GM18873 (cell line): ENCODE results near the gene SLC9A8.
"Not testable (repeated sequence)": the region's sequence is repeated elsewhere in the genome, so short reads cannot be mapped to it uniquely, and the experiment has no call there.

ENCODE experiments used
- ATAC-seq: cut with Tn5 transposase; IDR thresholded peaks from one replicate; pipeline ENCODE4 v1.9.1; 2021; ENCODE audit warnings: mild to moderate bottlenecking, moderate library complexity, moderate number of reproducible peaks; ENCODE audit not compliant: unreplicated experiment, low FRiP score

The SLC9A8 gene

DNA sequence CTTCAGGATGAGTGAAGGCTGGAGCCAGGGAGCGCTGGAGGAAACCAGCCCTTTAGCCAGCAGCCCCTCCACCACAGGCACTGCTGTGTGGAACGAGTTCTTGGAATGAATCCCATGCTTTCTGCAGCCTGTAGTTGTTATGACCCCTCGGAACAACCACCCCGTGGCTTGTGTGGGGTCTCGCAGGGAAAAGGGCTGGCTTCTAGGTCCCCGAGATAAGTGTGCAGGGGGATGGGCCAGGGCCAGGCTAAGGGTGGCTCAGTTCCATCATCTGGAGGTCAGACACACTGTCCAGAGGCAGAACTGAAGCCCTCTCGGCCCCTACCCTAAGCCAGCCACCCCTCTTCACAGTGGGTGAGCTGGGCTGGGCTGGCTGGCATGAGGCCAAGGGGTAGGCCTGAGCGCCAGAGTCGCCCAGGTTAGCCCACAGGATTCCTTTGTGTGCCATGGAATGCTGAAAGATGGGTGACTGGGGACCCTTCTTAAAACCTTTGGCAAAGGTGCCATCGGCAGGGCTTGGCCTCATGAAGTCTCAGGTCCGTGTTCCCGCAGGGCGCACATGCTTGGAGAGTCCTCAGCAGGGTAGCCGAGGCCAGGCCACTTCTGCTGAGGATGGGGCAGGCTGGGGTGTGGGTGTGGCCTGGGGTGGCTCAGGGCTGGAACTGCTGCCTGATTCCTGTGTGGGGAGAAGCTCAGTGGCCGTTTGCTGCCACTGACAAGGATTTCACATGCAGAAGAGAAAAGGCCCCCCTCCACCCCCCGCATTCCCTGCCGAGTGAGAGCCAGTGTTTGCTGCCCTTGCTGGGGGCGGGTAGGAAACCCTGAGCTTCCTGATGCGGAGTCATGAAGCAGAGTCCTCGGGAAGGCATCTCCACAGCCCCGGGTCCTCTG lies 78.1 kb downstream of the SLC9A8 start:
- no peak for ATAC-seq

DNA sequence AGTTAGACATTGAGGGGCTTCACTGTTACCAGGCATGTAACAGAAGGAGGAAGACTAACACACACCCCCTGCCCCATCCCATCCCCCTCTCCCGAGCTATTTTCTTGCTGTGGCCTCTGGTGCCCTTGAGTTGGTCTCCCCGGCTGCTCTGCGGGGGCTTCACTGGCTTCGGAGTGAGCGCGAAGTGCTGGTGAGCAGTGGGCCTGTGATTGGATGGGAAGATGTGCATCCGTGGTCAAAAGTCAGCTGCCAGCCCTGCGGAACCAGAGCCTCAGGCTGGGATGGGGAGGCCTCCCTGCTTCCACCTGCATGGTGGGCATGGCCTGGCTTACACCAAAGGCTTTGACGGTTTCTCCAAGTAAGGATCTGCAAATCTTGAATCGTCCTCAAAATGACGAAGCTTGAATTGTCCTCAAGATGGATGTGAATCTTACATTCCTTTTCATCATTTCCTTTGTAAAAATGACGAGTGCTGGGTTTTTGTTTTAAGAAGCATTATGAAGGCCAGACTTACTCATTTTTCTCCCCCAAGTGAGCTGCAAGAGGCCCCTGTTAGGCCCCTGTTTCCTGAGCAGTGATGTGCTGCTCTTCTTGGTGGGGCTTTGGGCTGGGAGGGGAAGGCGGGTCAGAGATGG lies 79.0 kb downstream of the SLC9A8 start:
- ATAC-seq: no peak

- no peak for ATAC-seq
These were observed 79.6 kb downstream of the SLC9A8 start for GRCh38 chr20:49892260-49892659.

GRCh38 chr20:49892817-49893216 lies 80.2 kb downstream of the SLC9A8 start:
- ATAC-seq: no peak

DNA sequence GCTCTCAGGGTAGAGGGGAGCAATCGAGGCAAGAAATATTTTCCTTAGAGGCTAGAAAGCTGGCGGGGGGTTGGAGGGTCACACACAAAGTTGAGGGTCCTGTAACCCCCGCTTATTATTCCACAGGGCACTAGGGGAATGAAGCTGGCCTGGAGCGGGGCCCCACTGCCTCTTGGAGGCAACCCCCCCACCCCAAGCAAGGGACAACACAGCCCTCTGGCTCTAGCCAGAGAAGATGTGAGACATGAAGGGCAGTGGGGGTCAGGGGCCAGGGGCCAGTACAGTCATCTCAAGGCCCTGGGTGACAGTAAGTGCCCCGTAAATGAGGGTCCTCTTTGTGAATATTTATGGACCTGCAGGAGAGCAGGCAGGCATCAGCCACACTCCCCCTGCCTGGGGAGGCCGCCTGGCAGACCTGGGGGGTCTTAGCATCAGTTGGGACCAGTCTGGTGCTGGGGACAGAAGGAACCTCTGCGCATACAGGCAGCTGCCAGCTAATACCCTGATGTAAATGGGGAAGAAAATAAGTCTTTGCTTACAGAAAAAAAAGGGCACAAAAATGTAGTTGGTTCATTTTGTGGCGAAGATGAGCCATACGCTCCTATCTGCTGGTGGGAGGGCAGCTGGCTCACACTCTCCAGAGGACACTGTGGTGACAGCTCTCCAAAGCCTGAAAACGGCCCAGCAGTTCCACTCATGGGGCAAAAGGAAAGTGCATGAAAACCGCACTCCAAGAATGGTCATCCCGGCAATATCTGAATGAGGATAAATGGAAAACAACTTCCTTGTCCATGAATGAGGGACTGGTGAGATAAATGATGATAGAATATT lies 80.8 kb downstream of the SLC9A8 start:
- ATAC-seq: no peak

GRCh38 chr20:49894073-49894470 lies 81.4 kb downstream of the SLC9A8 start:
- no peak for ATAC-seq

GRCh38 chr20:49895474-49896093 lies 83.0 kb downstream of the SLC9A8 start:
- ATAC-seq: not testable (repeated sequence)

- ATAC-seq: no peak
These were observed 83.6 kb downstream of the SLC9A8 start for GRCh38 chr20:49896204-49896603.

DNA sequence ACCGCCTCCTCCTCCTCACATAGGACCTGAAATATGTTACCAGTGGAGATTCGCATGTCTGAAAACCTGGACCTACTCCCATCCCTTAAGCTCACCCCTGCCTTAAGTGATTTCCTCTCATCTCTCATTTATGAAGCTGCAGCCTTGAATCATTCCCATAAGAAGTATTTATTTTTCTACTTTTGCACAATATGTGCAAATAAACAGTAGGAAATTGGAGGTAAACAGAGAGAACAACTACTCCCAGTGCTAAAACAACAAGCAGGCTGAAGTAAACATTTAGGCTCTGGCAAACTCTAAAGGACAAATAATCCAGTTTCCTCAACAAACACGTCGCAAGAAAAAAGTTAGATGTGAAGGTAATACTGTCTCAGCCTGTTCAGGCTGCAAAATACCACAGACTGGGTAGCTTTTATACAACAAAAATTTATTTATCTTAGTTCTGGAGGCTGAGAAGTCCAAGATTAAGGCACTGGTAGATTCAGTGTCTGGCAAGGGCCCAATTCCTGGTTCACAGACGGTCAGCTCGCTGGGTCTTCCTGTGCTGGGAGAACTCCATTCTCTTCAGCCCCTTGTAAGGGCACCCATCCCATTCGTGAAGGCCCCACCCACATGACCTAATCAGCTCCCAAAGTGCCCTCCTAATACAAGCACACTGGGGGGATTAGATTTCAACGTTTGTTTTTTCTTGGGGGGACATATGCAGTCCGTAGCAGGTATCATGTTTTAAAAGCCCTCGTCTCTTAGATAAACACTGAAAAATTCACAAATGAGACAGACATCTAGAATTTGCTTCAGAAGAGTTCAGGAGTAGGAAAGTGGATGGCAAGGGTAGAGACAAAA lies 87.1 kb downstream of the SLC9A8 start:
- ATAC-seq: no peak

DNA sequence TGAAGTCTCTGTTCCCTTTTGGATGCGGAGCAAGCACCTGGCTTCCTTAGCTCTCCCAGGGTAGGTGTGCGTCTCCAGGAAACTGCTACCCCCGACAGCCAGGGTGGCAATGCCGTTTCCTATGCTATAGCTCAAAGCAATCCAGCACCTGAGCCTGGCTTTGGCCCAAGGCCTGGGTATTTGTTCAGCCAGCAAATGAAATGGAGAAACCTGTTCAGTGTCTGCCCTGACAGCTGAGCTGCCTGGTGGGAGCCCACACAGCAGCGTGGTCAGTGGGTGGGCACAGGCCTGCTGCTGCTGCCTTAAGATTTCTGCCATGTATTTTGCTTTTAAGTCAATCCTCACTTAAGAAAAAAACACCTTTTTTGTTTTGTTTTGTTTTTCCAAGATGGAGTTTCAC lies 89.0 kb downstream of the SLC9A8 start:
- ATAC-seq: no peak

GRCh38 chr20:49904440-49905214 lies 92.0 kb downstream of the SLC9A8 start:
- ATAC-seq: no peak

GRCh38 chr20:49905415-49906091 lies 92.9 kb downstream of the SLC9A8 start:
- ATAC-seq: no peak

- no peak for ATAC-seq
These were observed 93.5 kb downstream of the SLC9A8 start for GRCh38 chr20:49906101-49906604.

- no peak for ATAC-seq
These were observed 94.1 kb downstream of the SLC9A8 start for GRCh38 chr20:49906615-49907154.

- ATAC-seq: no peak
These were observed 95.0 kb downstream of the SLC9A8 start for GRCh38 chr20:49907405-49908257.

GRCh38 chr20:49908258-49908565 lies 95.6 kb downstream of the SLC9A8 start:
- no peak for ATAC-seq
